MV-4-11 (cell line): ENCODE data around the gene GPR26.
"Not testable (repeated sequence)": the region's sequence is repeated elsewhere in the genome, so short reads cannot be mapped to it uniquely, and the experiment has no call there.

Experiments
- DNase-seq: peaks from one replicate; lab custom pipeline; 2025; lab: John Stamatoyannopoulos, UW

The GPR26 gene

GRCh38 chr10:123715546-123715945, 49.4 kb downstream of the GPR26 start:
- no peak for DNase-seq

GRCh38 chr10:123717336-123717735, 51.2 kb downstream of the GPR26 start:
- no peak for DNase-seq

GRCh38 chr10:123718544-123719060, 52.4 kb downstream of the GPR26 start:
- DNase-seq, result no peak

- no peak for DNase-seq
Measured at GRCh38 chr10:123720536-123720935, 54.4 kb downstream of the GPR26 start.

- DNase-seq, result no peak
Measured at GRCh38 chr10:123721441-123722049, 55.4 kb downstream of the GPR26 start.

- DNase-seq, result no peak
Measured at GRCh38 chr10:123722351-123722750, 56.2 kb downstream of the GPR26 start.

- DNase-seq, result no peak
Measured at GRCh38 chr10:123724747-123725146, 58.6 kb downstream of the GPR26 start.

GRCh38 chr10:123726381-123726780, 60.2 kb downstream of the GPR26 start:
- no peak for DNase-seq

- DNase-seq, result no peak
Measured at GRCh38 chr10:123726836-123727235, 60.7 kb downstream of the GPR26 start.

- no peak for DNase-seq
Measured at GRCh38 chr10:123729523-123729922, 63.4 kb downstream of the GPR26 start.

- not testable (repeated sequence) for DNase-seq
Measured at GRCh38 chr10:123736917-123737316, 70.8 kb downstream of the GPR26 start.

GRCh38 chr10:123741146-123741545, 75.0 kb downstream of the GPR26 start:
- DNase-seq, result no peak

- no peak for DNase-seq
Measured at GRCh38 chr10:123741711-123742110, 75.6 kb downstream of the GPR26 start.

- DNase-seq, result no peak
Measured at GRCh38 chr10:123742751-123743440, 76.7 kb downstream of the GPR26 start.

GRCh38 chr10:123743441-123744223, 77.5 kb downstream of the GPR26 start:
- no peak for DNase-seq

- no peak for DNase-seq
Measured at GRCh38 chr10:123744224-123744536, 78.0 kb downstream of the GPR26 start.
